ENCODE data around the gene ZNF526. TPM values are rescaled to one million over a fixed set of nuclear protein-coding genes. Genes with fewer than 3 reads are reported as not detected.

ZNF526 gene
- total and polyA plus RNA-seq, 9 of the 15 experiments (the other 6 are each of a cell fraction or from before 2014, with no cell fraction given): 1.3 to 17.9 (median 6.2) TPM

- TF ChIP-seq REST (IDR thresholded peaks at IDR 0.05; ENCODE audit: borderline replicate concordance) (no peak), REST (CRISPR knock-in tag; IDR thresholded peaks at IDR 0.05; ENCODE audit: low read depth) (no peak), ZNF551 (CRISPR knock-in tag; IDR thresholded peaks at IDR 0.05) (no peak), ZNF318 (IDR thresholded peaks at IDR 0.05; ENCODE audit: borderline replicate concordance in 1 of 2, low read depth in 1 of 2) (no peak), ZNF507 (tag; conservative IDR thresholded peaks at IDR 0.05) (no peak), KDM4B (IDR thresholded peaks at IDR 0.05; ENCODE audit: borderline replicate concordance in 2 of 2, low read depth in 1 of 2) (0 out of 4 replicates have a peak, but pooled peaks of 1 of the 2 experiments have one; percentile 35), ZNF224 (CRISPR knock-in tag; IDR thresholded peaks at IDR 0.05) (no peak), ZC3H11A (IDR thresholded peaks at IDR 0.05; ENCODE audit: low read depth, low read length) (no peak), BRD9 (IDR thresholded peaks at IDR 0.05; ENCODE audit: low read depth, partially characterized antibody) (no peak), ERF (CRISPR knock-in tag; IDR thresholded peaks at IDR 0.05) (no peak)
These were observed 32.5 kb downstream of the ZNF526 start (continued) for GRCh38 chr19:42252365-42253244.

Measured in K562 (cell line).